HCEC 1CT (cell line): ENCODE measurements around the gene SLC47A2.
A peak's percentile ranks its signal among the peaks of the same experiment; 100 is the strongest.

Experiments
- DNase-seq: peaks from one replicate; pipeline ENCODE4 v3.0.0-alpha.2; 2017

Gene SLC47A2

DNA sequence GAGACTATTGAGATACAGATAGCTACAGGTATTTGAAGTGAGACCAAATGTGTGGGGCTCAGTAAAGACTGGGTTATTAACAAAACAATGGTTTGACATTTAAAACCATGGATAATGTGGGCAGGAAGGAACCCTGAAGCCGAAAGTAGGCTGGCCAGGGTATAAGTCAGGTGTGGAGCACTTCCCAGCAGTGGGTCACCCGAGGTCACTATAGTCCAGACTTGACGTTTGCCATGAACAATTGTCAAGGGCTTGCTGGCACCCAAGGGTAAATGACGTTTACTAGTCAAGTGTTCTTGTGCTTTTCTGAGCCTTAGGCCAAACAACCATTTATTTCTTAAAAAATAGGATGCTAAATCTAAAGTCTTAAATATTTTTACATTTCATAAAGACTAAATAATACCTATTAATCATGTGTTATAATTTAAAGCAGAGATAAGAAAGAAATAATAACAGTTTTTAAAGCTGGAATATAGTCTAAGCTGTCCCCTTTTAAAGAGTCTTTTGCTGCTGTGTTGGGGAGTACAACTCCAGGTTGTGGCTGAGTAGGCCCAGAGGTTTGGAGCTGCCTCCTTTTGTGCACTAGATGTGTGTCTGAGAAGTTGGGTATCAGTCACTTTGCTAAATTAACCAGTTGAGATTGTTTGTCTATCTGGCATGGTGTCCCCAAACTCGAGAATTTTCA is 52.1 kb downstream of the SLC47A2 start:
- DNase-seq, result no peak

DNA sequence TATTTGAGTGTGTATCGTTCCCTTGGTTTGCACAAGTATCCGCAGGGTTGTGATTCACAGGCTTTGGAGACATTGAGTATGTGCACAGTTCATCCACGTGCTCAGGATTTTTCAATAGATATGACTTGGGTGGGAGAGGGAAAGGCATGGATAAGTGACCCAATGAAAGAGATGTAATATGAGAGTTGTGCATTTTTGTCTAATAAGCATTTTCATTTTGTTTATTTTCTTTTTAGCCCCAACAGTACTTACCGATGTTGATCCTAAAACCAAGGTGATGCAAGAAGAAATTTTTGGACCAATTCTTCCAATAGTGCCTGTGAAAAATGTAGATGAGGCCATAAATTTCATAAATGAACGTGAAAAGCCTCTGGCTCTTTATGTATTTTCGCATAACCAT is 53.3 kb downstream of the SLC47A2 start:
- no peak for DNase-seq

- DNase-seq, result no peak
Measured at GRCh38 chr17:19661121-19661520, 55.3 kb downstream of the SLC47A2 start.

DNA sequence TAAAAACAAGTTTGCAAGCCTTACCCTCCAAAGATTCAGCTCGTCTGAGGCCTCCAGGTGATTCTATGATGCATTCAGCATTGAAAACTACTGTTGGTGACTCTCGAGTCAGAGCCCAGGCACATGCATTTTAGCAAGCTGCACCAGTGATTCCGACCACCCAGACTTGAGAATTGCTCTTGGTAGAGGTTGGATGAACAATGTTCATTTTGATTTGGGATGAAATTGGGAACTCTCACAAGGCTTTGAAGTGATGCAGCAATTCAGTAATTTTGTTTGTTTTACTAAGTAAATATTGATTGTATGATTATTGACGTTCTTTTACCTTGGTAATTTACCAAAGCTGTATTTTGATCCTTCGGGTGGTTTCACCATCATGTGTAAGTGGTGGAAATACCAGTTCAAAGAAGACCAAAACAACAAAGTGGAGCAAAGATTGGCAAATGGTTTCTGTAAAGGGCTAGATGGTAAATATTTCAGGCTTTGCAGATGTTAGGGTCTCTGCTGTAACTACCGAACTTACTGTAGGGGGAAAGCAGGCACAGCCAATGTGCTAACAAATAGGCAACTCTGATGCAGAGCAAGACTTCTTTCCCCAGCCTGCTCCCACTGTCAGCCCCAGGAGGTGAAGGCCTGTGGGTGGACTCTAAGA is 56.0 kb downstream of the SLC47A2 start:
- no peak for DNase-seq

DNA sequence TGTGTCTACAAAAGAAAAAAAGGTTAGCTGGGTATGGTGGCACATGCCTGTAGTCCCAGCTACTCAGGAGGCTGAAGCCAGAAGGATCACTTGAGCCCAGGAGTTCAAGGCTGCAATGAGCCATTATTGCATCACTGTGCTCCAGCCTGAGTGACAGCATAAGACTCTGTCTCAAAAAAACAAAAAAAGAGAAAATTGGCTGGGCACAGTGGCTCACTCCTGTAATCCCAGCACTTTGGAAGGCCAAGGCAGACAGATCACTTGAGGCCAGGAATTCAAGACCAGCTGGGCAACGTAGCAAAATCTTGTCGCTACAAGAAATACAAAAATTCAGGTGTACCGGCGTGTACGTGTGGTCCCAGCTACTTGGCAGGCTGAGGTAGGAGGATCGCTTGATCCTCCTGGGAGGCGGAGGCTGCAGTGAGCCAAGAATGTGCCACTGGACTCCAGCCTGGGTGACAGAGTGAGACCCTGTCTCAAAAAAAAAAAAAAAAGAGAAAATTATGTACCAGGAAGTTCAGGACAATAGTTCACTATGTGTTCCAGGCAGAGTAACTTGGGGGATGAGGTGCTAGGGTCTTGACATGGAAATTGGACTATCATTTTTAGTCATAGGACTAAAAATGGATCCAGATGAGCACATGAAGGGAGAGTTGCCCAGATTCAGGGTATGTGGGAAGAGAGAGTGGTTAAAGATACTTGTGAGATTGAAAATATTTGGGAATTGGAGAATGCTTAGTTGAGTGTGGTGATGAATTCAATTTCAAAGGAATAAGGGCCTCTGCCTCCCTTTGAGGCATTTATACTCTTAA is 56.8 kb downstream of the SLC47A2 start:
- DNase-seq, result no peak

DNA sequence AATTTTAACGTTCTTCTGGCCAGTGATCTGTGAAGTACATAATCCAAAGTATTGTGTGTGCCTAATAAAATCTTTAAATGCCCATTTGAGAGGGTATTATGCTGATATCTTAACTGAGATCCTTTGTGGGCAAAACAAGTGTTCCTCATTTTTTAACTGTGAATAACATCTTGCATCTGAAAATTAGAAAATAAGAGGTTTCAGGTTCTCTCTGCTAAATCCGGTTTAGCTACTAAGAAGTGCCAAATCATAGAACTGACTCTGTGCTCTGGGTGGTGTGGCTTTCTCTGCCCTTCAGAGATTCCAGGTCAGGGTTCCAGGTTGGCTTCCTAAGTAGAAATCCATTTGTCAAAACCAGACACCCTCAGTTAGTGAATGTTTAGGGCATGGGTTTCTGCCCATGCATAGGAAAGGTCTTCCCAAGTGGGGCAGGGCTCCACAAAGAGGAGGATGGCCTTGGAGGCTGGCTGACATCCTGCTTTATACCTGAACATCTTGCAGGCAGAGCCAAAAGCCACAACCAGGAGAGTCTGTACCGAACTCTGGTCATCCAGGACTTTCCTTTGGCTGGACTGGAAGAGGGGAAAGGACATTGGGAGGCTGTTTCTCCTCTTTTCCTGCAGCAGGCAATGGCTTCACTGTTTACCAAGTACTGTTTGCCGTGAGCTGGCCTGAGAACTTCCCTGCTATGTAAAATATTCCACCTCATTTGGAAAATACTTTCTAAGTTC is 59.4 kb downstream of the SLC47A2 start:
- no peak for DNase-seq

DNA sequence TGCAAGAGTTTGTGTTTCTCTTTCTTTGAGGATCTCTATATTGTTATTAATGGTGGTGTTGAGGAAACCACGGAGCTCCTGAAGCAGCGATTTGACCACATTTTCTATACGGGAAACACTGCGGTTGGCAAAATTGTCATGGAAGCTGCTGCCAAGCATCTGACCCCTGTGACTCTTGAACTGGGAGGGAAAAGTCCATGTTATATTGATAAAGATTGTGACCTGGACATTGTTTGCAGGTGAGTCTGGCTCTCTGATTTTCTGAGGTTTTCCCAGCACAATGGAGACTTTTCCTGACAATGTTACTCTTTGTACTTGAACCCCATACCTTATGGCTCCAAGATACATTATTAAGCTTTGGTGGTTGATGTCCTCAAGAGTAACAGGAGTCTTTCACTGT is 60.0 kb downstream of the SLC47A2 start:
- no peak for DNase-seq

GRCh38 chr17:19654896-19655295 is 61.5 kb downstream of the SLC47A2 start:
- no peak for DNase-seq

DNA sequence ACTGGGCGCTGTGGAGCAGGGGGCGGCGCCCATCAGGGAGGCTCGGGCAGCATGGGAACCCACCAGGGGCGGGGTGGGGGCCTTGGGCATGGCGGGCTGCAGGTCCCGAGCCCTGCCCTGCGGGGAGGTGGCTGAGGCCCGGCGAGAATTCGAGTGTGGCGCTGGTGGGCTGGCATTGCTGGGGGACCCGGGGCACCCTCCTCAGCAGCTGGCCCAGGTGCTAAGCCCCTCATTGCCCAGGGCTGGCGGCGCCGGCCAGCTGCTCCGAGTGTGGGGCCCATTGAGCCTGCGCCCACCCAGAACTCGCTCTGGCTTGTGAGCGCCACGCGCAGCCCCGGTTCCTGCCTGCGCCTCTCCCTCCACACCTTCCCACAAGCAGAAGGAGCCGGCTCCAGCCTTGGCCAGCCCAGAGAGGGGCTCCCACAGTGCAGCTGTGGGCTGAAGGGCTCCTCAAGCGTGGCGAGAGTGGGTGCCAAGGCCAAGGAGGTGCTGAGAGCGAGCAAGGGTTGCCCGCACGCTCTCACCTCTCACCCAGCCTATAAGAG is 62.0 kb downstream of the SLC47A2 start:
- no peak for DNase-seq

GRCh38 chr17:19652595-19652994 is 63.8 kb downstream of the SLC47A2 start:
- DNase-seq, result no peak

DNA sequence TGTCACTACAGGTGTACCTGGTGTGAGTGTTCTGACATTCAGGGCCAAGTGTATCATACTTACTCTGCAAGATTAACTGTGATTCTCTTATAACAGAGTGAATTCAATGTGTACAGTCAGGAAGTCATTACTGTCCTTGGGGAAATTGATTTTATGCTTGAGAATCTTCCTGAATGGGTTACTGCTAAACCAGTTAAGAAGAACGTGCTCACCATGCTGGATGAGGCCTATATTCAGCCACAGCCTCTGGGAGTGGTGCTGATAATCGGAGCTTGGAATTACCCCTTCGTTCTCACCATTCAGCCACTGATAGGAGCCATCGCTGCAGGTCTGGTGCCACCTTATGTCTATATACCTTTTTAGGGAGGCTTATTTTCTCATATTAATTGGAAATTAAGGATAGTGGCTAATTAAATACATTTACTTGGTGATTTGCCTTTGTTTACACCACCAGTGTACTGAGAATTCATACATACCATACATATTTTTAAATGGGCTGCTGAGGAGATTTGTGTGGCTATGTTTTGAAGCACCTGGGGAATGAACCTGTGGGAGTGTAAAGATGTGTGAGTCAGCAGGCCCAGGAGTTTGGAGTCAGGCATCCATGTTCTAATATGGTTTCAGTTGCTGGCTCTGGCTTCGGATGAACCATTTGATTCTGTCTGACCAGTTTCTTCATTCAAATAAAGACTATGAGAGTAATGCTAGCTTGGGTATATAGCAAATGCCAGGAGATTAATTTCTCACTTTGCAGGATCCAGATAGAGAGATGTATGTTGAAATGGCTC is 64.7 kb downstream of the SLC47A2 start:
- no peak for DNase-seq

DNA sequence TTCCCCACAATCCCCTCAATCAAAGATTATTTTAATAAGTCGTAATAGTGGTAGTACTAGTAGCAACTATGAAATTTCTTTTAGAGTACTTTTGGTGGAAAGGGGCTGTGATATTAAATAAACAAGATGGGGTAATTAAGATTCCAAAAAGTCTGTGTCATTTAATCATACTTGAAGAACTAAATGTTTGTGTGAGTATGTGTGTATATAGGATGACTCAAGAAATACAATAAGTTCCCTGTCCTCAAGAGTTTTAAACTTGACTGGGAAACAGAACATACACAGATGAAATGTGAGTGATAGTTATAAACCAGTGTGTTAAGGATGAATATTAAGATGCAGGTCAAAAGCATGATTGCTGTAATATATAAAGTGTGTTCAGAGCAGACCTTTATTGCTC is 65.6 kb downstream of the SLC47A2 start:
- DNase-seq, result peak; percentile 56

DNA sequence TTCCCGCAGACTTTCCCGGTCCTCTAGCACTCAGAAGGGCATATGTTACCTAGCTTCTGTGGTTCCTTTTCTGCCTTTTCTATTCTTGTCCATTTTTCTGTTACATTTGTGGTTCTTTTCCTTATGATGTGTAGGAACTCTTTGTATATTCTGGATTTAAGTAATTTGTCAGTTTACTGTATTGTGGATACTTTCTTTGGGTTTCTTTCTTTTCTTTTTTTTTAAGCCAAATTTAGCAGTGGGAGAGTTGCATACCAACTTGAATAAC is 67.2 kb downstream of the SLC47A2 start:
- no peak for DNase-seq

DNA sequence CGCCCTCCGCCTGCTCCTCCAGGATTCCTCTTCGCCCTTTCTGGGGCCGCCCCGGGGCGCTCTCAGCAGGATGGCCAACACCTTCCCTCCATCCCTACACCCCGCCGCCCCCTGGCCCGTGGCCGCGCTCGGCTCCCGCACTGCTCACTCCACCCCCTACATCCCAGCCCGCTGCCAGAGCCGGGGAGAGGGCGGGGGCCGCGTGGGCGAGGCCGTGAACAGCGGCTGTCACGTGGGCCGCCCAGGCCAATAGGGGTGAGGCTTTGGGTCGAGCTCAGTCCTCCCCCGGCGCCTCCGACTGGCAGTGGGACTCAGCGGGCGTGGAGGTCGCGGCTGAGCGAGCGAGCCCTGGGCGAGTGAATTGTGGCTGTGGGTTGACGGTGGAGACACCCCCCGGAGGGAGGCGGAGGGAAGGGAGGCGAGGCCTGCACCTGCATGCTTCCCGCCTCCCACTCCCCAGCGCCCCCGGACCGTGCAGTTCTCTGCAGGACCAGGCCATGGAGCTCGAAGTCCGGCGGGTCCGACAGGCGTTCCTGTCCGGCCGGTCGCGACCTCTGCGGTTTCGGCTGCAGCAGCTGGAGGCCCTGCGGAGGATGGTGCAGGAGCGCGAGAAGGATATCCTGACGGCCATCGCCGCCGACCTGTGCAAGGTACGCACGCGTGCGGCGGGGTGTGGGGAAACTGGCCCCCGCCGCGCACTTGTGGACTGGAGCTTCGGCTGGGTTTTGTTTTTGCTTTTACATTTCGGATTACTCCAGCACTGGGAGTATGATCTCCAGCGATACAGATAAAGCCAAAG is 67.7 kb downstream of the SLC47A2 start, which contains the start of gene ALDH3A2:
Gene ALDH3A2 (plus strand): TSS at position 277 of the 799 bp plus-strand sequence. CDS start 221 bp downstream, at position 498.
- DNase-seq, result peak; percentile 89

- peak; percentile 60 for DNase-seq
Measured at GRCh38 chr17:19647697-19648474, 68.5 kb downstream of the SLC47A2 start.

- DNase-seq, result peak; percentile 24
Measured at GRCh38 chr17:19646788-19647696, 69.3 kb downstream of the SLC47A2 start.

- peak; percentile 45 for DNase-seq
Measured at GRCh38 chr17:19645734-19646201, 70.6 kb downstream of the SLC47A2 start.

GRCh38 chr17:19644493-19645210 is 71.7 kb downstream of the SLC47A2 start:
- no peak for DNase-seq
